AG09319 (cell line): ENCODE data around the gene N4BP2.

Source experiments
- DNase-seq: peaks from one replicate; pipeline ENCODE4 v3.0.0-alpha.2; 2010; ENCODE audit warnings: low read depth; ENCODE audit errors: extremely low read depth
- TF ChIP-seq, protein P1 (sequence below): IDR thresholded peaks from 2 replicates; pipeline ENCODE4 v1.5.1; 2011; ENCODE audit warnings: low read depth, mild to moderate bottlenecking, inconsistent platforms, low read length, moderate library complexity

N4BP2 gene

DNA sequence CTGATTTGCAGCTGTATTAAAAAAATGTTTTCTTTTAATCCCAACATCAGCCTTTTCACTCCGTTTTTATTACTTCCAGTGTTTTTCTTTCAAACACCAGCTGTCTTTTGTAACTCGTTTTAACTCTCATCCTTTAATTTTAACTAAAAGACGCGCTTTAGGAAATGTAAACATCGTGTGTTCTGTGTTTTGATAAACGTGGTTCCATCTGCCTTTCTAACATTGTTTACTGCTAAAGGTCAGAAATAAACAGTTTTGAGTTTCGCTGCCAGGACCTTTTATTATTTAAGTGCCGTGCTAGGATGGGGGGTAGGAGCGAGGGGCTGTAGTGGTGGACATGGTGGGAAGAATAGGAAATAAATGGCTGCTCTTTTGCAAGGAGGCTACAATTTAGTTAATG is 1.5 kb downstream of the N4BP2 start:
- no peak for DNase-seq
- TF ChIP-seq, protein P1, sequence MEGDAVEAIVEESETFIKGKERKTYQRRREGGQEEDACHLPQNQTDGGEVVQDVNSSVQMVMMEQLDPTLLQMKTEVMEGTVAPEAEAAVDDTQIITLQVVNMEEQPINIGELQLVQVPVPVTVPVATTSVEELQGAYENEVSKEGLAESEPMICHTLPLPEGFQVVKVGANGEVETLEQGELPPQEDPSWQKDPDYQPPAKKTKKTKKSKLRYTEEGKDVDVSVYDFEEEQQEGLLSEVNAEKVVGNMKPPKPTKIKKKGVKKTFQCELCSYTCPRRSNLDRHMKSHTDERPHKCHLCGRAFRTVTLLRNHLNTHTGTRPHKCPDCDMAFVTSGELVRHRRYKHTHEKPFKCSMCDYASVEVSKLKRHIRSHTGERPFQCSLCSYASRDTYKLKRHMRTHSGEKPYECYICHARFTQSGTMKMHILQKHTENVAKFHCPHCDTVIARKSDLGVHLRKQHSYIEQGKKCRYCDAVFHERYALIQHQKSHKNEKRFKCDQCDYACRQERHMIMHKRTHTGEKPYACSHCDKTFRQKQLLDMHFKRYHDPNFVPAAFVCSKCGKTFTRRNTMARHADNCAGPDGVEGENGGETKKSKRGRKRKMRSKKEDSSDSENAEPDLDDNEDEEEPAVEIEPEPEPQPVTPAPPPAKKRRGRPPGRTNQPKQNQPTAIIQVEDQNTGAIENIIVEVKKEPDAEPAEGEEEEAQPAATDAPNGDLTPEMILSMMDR: no peak

DNA sequence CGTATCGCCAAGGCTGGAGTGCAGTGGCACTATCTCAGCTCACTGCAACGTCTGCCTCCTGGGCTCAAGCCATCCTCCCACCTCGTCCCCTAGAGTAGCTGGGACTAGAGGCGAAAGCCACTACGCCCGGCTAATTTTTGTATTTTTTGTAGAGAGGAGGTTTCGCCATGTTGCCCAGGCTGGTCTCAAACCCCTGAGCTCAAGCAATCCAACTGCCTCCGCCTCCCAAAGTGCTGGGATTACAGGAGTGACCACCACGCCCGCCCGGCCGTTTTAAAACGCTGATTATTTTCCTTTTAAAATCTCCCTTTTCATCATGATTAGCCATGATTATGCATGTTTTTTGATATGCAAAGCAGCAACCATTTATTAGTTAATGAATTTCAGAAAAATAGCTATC is 2.2 kb downstream of the N4BP2 start:
- TF ChIP-seq, protein P1: no peak
- no peak for DNase-seq

DNA sequence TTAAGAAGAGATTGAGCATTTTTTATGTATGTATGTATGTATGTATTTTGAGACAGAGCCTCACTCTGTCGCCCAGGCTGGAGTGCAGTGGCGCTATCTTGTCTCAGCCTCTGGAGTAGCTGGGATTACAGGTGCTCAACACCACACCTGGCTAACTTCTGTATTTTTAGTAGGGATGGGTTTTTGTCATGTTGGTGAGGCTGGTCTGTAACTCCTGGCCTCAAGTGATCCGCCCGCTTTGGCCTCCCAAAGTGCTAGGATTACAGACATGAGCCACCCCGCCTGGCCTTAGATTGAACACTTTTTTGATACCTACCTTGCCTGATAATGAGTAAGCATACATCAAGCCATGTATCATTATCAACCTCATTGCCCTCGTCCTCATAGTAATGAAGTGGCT is 2.7 kb downstream of the N4BP2 start:
- DNase-seq: no peak
- TF ChIP-seq, protein P1: no peak

DNA sequence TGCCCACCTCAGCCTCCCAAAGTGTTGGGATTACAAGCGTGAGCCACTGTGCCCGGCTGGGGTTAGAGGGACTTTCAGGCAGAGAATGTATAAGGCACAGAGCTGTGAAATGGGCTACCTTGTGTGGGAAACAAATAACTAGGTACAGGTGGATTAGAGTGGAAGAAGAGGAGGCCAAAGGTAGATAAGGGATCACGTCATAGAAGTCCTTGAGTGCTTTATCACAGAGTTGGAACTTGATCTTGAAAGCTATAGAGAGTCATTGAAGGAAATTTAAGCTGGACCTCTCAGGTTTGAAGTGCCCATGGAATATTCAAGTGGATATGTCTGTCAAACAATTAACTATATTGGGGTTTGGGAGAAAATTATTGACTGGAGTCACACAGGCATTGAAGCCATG is 8.4 kb downstream of the N4BP2 start:
- DNase-seq: no peak
- TF ChIP-seq, protein P1: no peak

DNA sequence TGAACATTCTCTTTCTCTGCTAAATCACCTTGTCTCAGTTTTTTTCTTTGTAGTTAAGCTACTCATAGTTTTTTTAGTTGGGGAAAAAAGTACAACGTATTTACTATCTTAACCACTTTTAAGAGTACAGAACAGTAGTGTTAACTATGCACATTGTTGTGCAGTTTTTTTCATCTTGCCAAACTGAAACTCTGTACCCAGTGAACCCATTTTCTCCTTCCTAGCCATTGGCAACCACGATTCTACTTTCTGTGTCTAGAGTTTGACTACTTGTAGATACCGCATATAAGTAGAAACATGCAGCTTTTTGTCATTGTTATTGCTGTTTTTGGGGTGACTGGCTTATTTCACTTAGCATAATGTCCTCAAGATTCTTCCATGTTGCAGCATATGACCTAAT is 10.0 kb downstream of the N4BP2 start:
- DNase-seq: no peak
- TF ChIP-seq, protein P1: no peak

DNA sequence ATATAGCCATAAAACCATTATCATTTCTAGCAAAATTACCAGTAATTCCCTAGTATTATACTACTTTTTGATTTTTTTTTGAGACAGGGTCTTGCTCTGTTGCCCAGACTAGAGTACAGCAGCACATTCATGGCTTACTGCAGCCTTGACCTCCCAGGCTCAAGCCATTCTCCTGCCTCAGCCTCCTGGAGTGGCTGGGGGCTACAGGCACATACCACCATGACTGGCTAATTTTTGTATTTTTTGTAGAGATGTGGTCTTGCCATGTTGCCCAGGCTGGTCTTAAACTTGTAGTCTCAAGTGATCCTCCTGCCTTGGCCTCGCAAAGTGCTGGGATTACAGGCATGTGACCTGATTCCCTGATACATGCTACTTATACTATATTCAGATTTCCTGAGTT is 13.7 kb downstream of the N4BP2 start:
- no peak for DNase-seq
- TF ChIP-seq, protein P1: no peak

DNA sequence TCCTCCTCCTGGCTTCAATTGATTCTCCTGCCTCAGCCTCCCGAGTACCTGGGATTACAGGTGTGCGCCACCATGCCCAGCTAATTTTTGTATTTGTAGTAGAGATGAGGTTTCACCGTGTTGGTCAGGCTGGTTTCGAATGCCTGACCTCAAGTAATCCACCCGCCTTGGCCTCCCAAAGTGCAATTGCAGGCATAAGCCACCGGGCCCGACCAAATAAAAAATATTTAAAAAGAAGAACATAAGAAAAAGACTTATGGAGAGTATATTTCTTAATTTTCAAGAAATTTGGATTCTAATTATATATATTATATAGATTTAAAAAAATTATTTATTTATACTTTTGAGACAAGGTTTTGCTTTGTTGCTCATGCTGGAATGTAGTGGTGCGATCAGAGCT is 29.8 kb downstream of the N4BP2 start:
- TF ChIP-seq, protein P1: no peak
- no peak for DNase-seq
